SJCRH30 (cell line): ENCODE measurements around the gene SHH. TPM values are rescaled to one million over a fixed set of nuclear protein-coding genes. Genes with fewer than 3 reads are reported as not detected.

ENCODE experiments used
- DNase-seq, 2 experiments: peaks; one replicate each; pipeline ENCODE4 v3.0.0-alpha.2; 2015 to 2020
- H3K27ac ChIP-seq: fragments of 250-450 bp; sonication (Bioruptor Pico); 2 replicates; pipeline ENCODE4 v1.5.1; 2020; ENCODE audit warnings: mild to moderate bottlenecking, moderate library complexity
- H3K27me3 ChIP-seq: fragments of 250-450 bp; sonication (Bioruptor Pico); 2 replicates; pipeline ENCODE4 v1.5.1; 2020; ENCODE audit warnings: mild to moderate bottlenecking, moderate library complexity
- H3K36me3 ChIP-seq: fragments of 250-450 bp; sonication (Bioruptor Pico); 2 replicates; pipeline ENCODE4 v1.5.1; 2020; ENCODE audit warnings: mild to moderate bottlenecking, moderate library complexity
- H3K4me1 ChIP-seq: fragments of 250-450 bp; sonication (Bioruptor Pico); 2 replicates; pipeline ENCODE4 v1.5.1; 2020; ENCODE audit warnings: mild to moderate bottlenecking, moderate library complexity
- H3K4me3 ChIP-seq: fragments of 250-450 bp; sonication (Bioruptor Pico); 2 replicates; pipeline ENCODE4 v1.5.1; 2020; ENCODE audit warnings: mild to moderate bottlenecking, moderate library complexity
- H3K9me3 ChIP-seq: fragments of 250-450 bp; sonication (Bioruptor Pico); replicated peaks from 2 replicates; pipeline ENCODE4 v1.5.1; 2020; ENCODE audit warnings: mild to moderate bottlenecking, moderate library complexity
- total RNA-seq: library from RNA; depleted of rRNA; stranded (reverse); fragments of >200 nt; shearing (Covaris generic); gene quantifications from 2 replicates; pipeline ENCODE4 v1.2.3, GENCODE V29; 2014

SHH gene
- total RNA-seq, 1 experiment from 2014 or later = not detected

DNA sequence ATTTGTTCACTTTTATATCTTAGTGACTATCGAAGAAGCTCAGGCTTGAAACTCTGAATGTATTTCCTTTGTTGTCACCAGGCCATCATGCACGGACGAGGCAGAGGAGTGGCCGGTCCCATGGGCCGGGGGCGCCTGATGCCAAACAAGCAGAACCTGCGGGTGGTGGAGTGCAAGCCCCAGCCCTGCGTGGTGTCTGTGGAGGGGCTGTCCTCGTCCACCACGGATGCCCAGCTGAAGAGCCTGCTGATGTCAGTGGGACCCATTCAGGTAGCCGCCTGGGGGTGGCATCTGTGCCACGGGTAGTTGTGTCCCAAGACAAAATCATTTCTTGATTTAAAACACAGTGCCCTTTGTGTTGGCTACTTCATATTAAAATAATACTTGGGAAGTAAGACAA, 45.9 kb downstream of the SHH start:
- peaks cover 31% of the 10 kb centered on the region for H3K36me3 ChIP-seq
- no peak overlapping the region for H3K27ac ChIP-seq
- H3K4me1 ChIP-seq = no peaks in the 10 kb centered on the region
- no peaks in the 10 kb centered on the region for H3K9me3 ChIP-seq
- no peaks in the 10 kb centered on the region for H3K27me3 ChIP-seq
- no peak for DNase-seq
- H3K4me3 ChIP-seq = no peak overlapping the region

DNA sequence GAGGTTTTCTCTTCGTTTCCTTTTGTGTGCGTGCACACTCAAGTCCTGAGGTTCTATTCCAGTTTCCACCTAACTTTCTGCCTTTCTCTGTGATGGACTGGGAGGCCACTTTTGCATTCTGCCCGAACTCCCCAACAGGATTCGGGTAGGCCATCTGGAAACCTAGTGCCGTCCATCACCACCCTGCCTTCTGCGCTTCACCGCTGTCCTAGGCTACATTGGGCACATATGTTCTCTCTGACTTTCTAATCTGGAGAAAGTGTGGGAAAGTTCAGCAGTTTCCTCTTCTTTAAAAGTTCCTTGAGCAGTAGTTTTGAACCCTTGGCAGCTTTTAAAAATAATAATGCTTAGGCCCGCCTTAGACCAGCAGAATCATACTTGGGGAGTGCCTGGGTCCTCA, 46.8 kb downstream of the SHH start:
- no peaks in the 10 kb centered on the region for H3K4me1 ChIP-seq
- peaks cover 28% of the 10 kb centered on the region for H3K36me3 ChIP-seq
- DNase-seq = no peak

DNA sequence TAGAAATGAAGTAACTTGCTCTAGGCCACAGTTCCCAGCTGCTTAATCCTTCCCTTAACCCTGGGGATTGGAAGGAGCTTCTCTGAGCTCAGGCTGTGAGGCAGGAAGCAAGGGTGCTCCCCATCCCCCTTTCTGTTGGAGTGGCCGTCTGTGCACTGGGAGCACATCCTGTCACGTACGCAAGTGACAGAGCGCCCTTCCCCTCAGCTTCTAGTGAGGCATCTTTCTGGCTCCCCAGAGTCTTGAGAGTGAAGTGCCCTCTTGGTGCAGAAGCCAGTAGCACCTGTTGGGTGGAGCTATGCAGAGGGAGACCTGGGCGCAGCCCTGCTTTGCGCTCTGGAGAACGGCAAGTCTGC, 47.8 kb downstream of the SHH start:
- no peak overlapping the region for H3K4me3 ChIP-seq
- no peaks in the 10 kb centered on the region for H3K4me1 ChIP-seq
- no peak overlapping the region for H3K27ac ChIP-seq
- peaks cover 29% of the 10 kb centered on the region for H3K36me3 ChIP-seq
- H3K9me3 ChIP-seq = no peaks in the 10 kb centered on the region
- no peak for DNase-seq
- no peaks in the 10 kb centered on the region for H3K27me3 ChIP-seq

More for the DNA sequence above, 46.8 kb downstream of the SHH start:
- Histone ChIP-seq H3K27me3 (no peaks in the 10 kb centered on the region), H3K27ac (no peak overlapping the region), H3K9me3 (no peaks in the 10 kb centered on the region), H3K4me3 (no peak overlapping the region)

DNA sequence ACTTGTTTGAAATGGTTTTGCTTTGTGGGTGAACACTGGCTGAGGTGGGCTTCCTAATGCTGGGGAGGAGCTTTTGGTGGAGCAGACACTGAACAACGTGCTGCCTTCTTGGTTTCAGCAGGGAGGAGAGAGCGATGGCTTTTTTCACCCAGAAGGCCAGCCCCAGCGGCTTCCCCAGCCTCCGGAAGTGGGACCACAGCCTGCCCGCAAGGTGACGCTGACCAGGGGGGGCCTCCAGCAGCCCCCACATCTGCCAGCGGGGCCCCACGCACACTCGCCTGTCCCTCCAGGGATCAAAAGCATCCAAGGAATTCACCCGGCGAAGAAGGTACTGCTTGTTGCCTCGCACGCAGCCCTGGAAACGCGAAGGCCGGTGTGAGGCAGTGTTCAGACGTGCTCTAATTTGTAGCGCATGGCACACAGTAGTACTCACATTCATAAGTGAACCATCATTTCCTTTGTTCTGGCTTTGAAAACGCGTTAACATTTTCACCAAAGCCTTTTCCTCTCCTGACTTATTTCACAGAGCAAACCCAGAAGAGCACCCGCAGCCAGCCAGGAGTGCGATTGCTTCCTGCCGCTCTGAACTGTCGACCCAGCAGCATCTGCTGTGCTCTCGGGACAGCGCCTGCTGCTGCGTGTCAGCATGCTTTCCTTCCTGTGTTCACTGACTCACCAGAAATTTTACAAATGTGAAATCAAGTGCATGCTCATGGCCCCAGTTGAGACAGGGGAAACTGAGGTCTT, 48.4 kb downstream of the SHH start:
- DNase-seq = no peak
- no peak overlapping the region for H3K27ac ChIP-seq
- peaks cover 30% of the 10 kb centered on the region for H3K36me3 ChIP-seq
- no peaks in the 10 kb centered on the region for H3K4me1 ChIP-seq
- no peaks in the 10 kb centered on the region for H3K27me3 ChIP-seq
- H3K4me3 ChIP-seq = no peak overlapping the region
- no peaks in the 10 kb centered on the region for H3K9me3 ChIP-seq

GRCh38 chr7:155763122-155763521, 49.1 kb downstream of the SHH start:
- Histone ChIP-seq H3K36me3 (peaks cover 27% of the 10 kb centered on the region), H3K27ac (no peak overlapping the region)

DNA sequence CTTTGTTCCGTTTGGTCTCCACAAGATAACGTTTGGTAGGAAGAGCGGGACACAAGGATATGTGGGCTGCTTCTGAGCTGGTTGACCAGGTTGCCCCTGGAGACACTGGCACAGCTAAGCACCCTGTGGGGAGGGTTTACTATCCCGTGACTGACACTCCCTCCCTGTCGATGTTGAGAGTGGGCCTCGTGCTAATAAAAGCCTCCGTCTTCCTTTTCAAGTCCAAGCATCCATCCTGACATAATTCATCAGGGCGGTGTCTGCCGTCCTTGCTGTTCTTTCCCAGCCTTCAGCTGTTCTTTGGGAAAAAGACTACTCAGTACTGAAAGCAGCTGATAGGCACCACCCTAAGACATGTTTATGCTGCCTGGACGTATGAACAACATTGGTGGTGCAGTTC, 49.6 kb downstream of the SHH start:
- H3K27me3 ChIP-seq = no peaks in the 10 kb centered on the region
- no peak for DNase-seq
- H3K4me3 ChIP-seq = no peak overlapping the region
- no peaks in the 10 kb centered on the region for H3K4me1 ChIP-seq
- no peak overlapping the region for H3K27ac ChIP-seq
- no peaks in the 10 kb centered on the region for H3K9me3 ChIP-seq
- peaks cover 25% of the 10 kb centered on the region for H3K36me3 ChIP-seq

More at GRCh38 chr7:155763122-155763521, 49.1 kb downstream of the SHH start:
- Histone ChIP-seq H3K4me1 (no peaks in the 10 kb centered on the region), H3K9me3 (no peaks in the 10 kb centered on the region), H3K27me3 (no peaks in the 10 kb centered on the region), H3K4me3 (no peak overlapping the region)
- no peak for DNase-seq

- H3K27me3 ChIP-seq = no peaks in the 10 kb centered on the region
- peaks cover 24% of the 10 kb centered on the region for H3K36me3 ChIP-seq
- H3K4me1 ChIP-seq = no peaks in the 10 kb centered on the region
- H3K4me3 ChIP-seq = no peak overlapping the region
- H3K9me3 ChIP-seq = peaks cover 5% of the 10 kb centered on the region
- no peak for DNase-seq
- no peak overlapping the region for H3K27ac ChIP-seq
Observed at GRCh38 chr7:155762036-155762435, 50.2 kb downstream of the SHH start.

DNA sequence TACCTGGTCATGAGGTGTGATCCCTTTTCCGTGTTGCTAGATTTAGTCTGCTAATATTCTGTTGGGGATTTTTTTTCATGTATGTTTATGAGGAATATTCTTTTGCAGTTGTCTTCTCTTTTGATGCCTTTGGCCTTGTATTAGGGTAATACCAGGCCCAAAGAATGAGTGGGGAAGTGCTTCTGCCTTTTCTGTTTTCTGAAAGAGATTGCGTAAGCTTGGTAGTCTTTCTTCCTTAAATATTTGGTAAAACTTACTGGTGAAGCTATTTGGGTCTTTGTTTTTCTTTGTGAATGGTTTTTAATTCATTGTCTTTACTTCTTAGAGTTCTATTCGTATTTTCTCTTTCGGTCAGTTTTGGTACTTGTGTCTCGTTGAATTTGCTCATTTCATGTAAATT, 51.1 kb downstream of the SHH start:
- H3K4me1 ChIP-seq = no peaks in the 10 kb centered on the region
- no peak overlapping the region for H3K4me3 ChIP-seq
- DNase-seq = no peak
- peaks cover 5% of the 10 kb centered on the region for H3K9me3 ChIP-seq
- H3K36me3 ChIP-seq = peaks cover 20% of the 10 kb centered on the region
- no peak overlapping the region for H3K27ac ChIP-seq
- no peaks in the 10 kb centered on the region for H3K27me3 ChIP-seq

DNA sequence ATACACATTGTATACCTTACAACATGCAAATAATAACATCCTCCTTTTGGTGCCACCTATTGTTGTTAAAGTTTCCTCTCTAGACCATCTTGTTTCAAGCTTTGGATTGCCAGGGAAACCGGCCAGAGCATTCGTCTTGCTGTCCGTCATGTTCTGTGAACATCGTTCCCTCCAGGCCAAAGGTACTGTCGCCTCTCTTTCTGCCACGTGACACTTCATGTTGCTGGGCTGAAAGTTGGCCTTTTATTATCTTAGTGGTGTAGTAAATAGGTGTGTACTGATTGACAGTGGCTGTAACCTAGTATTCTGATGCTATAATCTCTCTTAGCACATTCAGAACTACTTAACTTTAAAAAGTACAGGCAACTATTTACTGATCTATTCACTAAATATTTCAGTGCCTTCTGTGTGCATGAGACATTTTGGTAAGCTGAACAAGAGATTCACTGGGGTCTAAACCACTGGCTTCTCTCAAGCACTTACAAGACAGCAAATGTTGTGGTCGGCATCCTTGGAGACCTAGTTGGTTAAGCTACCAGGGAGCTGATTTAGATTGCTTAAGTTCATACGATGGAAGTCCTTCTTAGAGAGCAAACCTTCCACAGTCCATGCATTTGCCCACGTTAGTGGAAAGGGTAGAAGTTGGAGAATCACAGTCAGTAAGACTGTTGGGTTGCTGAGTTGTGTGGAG, 52.4 kb downstream of the SHH start:
- Histone ChIP-seq H3K27me3 (no peaks in the 10 kb centered on the region), H3K36me3 (peaks cover 21% of the 10 kb centered on the region), H3K9me3 (peaks cover 5% of the 10 kb centered on the region), H3K27ac (no peak overlapping the region), H3K4me1 (no peaks in the 10 kb centered on the region), H3K4me3 (no peak overlapping the region)
- no peak for DNase-seq

GRCh38 chr7:155758348-155758747, 53.9 kb downstream of the SHH start:
- H3K27me3 ChIP-seq = no peaks in the 10 kb centered on the region
- DNase-seq = no peak
- H3K4me1 ChIP-seq = no peaks in the 10 kb centered on the region
- H3K36me3 ChIP-seq = peaks cover 19% of the 10 kb centered on the region
- H3K4me3 ChIP-seq = no peak overlapping the region
- peaks cover 5% of the 10 kb centered on the region for H3K9me3 ChIP-seq
- H3K27ac ChIP-seq = no peak overlapping the region

DNA sequence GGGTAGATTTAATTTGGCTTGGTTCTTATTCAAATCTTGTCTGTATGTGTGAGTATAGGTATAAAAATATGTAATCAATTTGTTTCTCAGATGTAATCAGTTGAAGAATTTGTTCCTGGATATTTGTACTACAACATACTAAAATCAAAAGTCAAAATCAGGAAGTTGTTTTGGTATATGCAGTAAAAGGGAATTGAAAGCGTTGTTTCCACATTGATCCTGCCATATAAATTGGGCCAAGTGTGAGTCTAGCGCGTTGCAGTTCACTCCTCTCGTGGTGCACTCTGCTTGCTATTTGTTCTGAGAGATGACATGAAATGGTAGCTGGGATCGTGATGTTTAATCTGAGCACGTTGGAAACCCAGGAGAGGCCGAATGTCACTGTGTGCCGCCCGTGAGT, 55.9 kb downstream of the SHH start:
- peaks cover 17% of the 10 kb centered on the region for H3K36me3 ChIP-seq
- no peak for DNase-seq
- H3K9me3 ChIP-seq = peaks cover 5% of the 10 kb centered on the region
- H3K27me3 ChIP-seq = no peaks in the 10 kb centered on the region
- H3K27ac ChIP-seq = no peak overlapping the region
- H3K4me1 ChIP-seq = no peaks in the 10 kb centered on the region
- no peak overlapping the region for H3K4me3 ChIP-seq

- no peak for DNase-seq
- Histone ChIP-seq H3K36me3 (peaks cover 16% of the 10 kb centered on the region), H3K27me3 (no peaks in the 10 kb centered on the region), H3K4me1 (no peaks in the 10 kb centered on the region), H3K4me3 (no peak overlapping the region), H3K27ac (no peak overlapping the region), H3K9me3 (peaks cover 5% of the 10 kb centered on the region)
Observed at GRCh38 chr7:155755026-155755425, 57.2 kb downstream of the SHH start.

DNA sequence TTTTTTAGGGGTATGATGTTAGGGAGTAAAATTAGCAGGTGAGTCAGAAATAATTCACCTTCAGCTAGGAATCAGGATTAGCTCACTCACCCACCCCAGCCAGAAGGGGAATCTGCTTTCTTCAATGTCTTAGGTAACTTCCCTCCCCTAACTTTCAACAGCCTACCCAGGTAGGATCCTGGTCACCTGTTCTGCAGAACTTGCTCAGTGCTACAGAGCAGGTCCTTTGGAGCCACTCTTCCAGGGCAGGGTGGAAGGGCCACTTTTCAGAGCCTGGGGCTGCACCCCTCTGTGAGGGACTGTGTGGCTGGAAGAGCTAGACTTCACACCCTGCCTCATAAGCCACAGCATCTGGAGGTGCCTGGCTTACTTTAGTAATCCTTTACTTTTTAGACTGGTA, 58.1 kb downstream of the SHH start:
- Histone ChIP-seq H3K27me3 (no peaks in the 10 kb centered on the region), H3K36me3 (peaks cover 11% of the 10 kb centered on the region), H3K27ac (no peak overlapping the region), H3K4me3 (no peak overlapping the region), H3K4me1 (no peaks in the 10 kb centered on the region), H3K9me3 (peaks cover 5% of the 10 kb centered on the region)
- no peak for DNase-seq

GRCh38 chr7:155753446-155753965, 58.8 kb downstream of the SHH start:
- Histone ChIP-seq H3K27ac (no peak overlapping the region), H3K27me3 (no peaks in the 10 kb centered on the region), H3K4me3 (no peak overlapping the region), H3K9me3 (peaks cover 5% of the 10 kb centered on the region), H3K4me1 (no peaks in the 10 kb centered on the region), H3K36me3 (peaks cover 8% of the 10 kb centered on the region)
- no peak for DNase-seq

DNA sequence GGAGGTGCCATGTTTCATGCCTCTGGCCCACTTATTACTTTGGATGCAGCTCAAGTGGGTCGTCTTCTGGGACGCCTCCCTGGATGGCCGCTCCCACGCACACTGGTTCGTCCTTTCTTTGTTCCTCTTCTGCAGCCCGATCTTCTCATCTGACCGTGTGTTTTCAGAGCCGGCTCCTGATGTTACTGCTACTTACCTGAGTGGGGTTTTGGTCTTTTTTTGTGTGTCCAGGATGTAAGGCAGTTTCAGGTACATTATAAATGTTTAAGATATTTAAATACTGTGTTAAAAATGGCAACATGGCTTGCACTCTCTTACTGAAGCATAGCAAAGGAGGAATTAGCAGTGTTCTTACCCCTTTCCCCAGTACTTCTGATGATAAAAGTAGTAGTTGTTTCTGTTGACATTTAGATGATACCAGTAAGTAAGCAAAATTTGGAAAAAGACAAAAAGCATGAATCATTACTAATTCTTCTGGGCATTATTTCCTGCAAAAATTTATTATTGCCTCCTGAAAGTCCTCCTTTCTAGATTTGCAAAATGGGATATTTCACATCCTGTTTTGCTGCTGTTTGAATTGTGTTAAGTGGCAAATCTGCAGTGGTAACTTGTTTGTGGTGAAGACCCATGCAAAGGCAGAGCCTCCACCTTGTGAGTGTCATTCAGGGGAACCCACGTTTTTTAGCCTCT, 59.4 kb downstream of the SHH start:
- no peak overlapping the region for H3K4me3 ChIP-seq

More for the DNA sequence above, 59.4 kb downstream of the SHH start:
- H3K4me1 ChIP-seq = no peaks in the 10 kb centered on the region
- no peak overlapping the region for H3K27ac ChIP-seq
- no peak for DNase-seq
- no peaks in the 10 kb centered on the region for H3K27me3 ChIP-seq
- peaks cover 12% of the 10 kb centered on the region for H3K36me3 ChIP-seq
- peaks cover 5% of the 10 kb centered on the region for H3K9me3 ChIP-seq
